GM19193 (cell line): ENCODE data around the gene SASH1.

Source experiments
- POLR2A ChIP-seq: IDR thresholded peaks from 4 replicates; pipeline ENCODE4 v1.6.1; 2011; ENCODE audit not compliant: insufficient read depth, insufficient read length; ENCODE audit errors: extremely low read depth

SASH1 gene

DNA sequence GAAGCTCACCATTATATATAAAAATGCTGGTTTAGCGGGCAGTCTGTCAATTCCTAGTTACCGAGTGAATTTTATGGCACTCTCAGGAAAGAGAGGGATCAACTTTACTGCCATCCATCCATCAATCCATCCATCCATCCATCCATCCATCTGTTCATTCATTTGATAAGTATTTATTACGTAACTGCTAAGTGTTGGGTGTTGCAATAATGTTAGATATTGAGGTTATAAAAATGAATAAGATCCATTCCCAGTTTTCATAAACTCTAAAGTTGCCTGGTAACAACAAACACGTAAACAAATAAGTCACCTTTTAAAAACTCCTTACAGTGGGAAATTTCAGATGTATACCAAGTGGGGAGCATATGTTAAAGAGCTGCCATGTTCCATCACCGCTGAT lies 36.8 kb downstream of the SASH1 start:
- TF ChIP-seq POLR2A, result no peak

DNA sequence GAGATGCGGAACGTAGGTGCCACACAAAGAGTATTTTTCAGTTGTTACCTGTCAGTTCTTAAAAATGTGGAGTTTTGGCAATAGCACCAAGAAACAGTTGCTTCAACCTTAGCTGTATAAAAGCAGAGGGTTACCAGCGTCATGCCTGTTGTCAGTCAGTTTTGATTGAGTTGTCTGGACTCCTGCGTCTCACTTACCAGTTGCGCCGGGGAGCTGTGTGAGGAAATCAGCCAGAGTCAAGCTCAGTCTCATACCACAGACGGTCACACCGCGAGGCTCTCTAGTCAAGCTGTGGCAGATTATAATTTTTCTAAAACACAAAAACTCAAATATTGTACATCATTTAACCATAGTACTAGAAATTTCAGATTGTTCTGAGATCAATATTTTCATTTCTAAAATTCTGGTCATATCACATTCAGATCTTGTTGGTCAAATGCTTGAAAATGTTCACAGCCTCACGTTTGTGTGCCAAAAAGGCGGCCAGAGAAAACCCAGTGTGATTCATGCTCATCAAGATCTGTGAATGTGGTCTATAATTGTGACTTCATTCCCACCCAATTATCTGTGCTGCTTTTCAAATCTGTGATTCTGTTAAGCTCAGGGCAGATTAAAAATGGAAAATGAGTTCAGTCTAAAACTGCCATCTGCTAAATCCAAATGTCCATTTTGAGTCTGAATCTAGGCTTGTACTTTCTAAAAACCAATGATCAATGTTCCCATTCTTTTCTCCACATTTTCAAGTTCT lies 37.5 kb downstream of the SASH1 start:
- no peak for TF ChIP-seq POLR2A

DNA sequence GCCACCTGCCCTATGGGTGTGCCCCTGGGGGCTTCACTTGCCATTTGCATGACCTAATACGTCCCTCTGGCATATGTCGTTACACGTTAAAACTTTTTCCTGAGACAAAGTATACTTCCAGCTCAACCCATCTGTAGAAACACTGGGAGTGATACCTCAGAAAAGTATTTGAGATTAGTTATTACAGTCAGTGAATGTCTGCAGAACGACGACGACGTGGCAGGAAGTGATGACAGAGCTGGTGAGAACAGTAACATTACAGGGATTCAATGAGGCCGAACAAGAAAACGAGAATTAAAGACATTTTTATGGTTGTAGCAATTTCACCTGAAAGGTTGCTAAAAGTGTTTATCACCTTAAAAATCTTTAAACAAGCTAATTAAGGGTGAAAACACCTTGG lies 40.2 kb downstream of the SASH1 start:
- TF ChIP-seq POLR2A, result no peak

DNA sequence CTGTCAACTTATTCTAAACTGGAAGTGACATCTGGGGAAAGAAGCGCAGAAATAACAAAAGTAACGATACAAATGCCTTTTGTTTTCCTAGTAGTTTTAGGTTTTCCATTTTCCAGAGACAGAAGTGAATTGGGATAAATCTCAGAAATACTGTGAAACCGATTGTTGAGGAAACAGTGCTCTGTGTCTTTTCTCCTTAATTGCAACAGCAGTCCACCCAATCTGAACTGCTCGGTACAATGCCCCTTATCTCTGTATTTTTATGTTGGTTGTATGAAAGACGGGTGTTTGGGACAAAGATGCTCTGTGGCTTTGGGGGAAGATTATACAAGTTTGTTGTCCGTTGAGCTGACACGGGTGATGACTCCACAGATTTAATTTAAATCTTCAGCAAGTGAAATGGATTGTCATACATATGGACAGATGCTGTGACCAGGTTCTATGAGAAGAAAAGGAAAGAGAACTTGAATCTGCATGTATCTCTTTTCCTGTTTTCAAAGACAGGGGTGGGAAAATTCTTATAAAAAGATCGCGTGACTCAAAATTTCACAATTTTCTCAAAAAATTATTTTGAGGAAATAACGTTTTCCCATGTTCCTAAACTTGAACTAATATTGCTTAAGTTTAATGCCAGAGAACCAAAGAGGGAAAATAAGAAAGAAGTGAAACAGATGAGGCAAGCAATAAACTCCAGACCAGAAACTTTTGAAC lies 41.2 kb downstream of the SASH1 start:
- no peak for TF ChIP-seq POLR2A

DNA sequence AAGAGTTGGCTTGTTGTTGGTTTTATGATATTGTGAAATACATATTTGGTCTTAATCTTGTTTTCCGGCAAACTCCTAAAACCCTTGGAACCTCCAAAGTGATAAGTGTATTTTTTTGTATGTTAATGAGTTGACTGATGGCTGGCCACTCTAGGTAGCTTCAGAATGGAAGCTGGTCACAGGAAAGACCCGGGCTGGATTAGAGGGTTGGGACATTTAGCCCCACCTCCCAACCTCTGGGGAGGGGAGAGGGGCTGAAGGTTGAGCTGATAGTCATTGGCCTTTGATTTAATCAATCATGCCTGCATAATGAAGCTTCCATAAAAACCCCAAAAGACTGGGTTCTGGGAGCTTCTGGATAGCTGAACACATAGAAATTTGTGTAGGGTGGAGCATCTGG lies 42.7 kb downstream of the SASH1 start:
- no peak for TF ChIP-seq POLR2A

DNA sequence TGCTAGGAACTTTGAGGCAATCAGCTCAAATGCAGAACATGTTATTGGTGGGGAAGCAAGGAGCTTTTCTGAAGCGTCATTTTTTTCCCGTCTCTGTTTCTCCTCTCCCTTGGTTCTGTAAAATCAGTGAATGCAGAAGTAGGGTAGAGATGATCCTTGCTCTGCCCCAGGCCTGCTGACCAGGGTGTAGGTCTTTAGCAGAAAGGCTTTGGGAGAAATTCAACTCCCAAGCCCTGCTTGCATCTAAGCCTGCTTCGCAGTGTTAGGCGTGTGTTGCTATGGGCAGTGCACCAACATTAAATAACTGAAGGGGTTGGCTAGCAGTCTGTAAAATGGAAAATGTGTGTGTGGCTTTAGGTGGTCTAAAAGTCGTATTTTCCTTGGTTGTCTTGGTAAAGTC lies 45.9 kb downstream of the SASH1 start:
- TF ChIP-seq POLR2A, result no peak

DNA sequence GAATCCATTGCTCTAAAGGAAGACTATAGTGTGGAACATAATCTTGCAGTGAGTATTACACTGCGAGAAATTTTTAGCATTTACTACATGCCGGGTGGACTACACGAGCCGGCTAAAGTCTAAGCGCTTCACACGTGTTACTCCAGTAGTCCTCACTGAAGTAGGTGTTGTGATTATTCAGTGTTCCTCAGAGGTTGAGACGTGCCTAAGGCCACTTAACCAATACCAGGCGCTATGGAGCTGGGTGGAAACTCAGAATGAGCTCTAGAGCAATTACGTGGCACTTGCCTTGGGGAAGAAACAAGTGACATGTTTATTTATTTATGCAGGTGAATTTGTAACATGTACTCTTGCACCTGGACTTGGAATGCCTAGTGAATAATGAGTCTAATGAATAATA lies 46.4 kb downstream of the SASH1 start:
- TF ChIP-seq POLR2A, result no peak

DNA sequence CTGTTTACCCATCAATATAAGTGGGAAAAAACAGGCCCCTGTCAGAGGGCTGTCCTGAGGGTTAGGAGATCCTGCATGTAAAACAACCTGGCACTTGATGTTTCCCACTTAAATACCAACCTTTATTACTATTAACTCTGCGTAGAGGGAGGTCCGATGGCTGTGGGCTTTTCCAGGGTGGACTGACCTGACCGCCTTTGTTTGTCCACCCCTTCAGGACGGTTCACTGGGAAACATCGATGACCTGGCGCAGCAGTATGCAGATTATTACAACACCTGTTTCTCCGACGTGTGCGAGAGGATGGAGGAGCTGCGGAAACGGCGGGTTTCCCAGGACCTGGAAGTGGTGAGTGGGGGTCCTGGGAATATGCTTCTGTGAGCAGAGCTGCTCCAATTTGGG lies 47.3 kb downstream of the SASH1 start:
- no peak for TF ChIP-seq POLR2A

DNA sequence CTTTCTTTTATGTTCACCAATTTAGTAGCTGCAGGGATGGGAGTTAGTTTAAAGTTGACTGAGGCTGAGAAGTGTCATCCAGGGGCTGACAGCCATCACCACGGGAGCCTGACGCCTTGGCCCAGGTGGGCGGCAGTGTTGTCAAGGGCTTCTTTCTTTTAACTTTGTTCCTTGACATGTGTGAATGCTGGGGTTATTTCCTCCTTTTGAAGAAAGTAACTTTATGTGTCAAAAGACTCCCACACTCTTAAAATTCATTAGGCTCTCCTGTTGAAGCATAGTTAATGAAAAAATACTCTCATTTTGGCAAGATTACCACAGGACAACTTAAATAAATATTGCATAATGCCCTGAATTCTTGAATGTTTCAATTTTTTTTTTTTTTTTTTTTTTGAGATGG lies 50.0 kb downstream of the SASH1 start:
- TF ChIP-seq POLR2A, result no peak

DNA sequence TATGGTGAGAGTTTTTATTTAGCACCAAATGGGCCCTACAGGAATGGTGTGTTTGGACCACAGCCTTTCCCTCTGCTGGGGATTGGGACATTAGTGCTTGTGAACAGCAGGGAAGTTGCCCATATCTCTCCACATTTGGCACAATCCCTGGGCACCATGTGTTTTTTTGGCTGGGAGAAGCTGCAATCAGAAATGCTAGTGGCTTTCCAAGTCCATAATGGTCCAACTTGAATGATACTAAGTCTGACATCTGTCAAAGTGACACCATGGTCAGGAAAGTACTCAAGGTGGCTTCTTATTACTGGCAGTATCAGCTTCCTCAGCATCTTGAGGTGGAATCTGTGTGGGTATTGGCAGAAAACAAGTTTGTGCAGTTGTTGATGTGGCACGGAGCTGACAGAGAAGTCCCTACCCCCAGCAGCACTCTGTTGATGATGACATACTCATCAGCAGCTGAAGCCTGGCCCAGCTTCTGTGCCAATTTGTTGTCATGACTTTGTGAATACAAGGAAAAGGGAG lies 53.0 kb downstream of the SASH1 start:
- TF ChIP-seq POLR2A, result no peak

DNA sequence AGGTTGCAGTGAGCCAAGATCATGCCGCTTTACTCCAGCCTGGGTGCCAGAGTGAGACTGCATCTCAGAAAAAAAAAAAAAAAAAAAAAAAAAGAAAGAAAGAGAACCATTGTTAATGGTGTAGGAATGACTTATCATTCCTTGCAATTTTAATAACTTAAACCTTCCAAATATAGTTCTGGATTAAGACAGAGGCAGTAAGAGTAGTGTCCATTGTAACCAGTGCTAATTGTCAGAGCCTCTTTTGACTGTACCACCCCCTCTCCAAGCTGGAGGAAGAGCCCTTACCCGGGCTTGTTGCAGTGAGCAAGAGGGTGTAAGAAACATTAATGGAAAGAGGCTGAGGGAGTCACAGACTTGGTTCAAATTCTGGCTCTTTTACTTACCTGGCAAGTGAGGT lies 53.8 kb downstream of the SASH1 start:
- TF ChIP-seq POLR2A, result no peak

DNA sequence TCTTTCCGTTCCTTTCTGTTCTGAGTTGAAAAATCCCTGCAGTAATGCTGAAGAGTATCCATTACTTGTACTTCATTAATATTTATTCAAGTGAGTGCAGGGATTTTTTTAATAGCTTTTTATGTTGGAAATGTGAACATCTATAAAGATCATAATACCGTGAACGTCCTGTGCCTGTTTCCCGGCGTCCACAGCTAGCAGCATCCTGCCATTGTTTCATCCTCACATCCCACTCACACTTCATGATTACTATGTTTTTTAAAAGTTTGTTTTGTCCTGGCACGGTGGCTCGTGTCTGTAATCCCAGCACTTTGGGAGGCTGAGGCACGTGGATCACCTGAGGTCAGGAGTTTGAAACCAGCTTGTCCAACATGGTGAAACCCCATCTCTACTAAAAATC lies 54.3 kb downstream of the SASH1 start:
- no peak for TF ChIP-seq POLR2A

DNA sequence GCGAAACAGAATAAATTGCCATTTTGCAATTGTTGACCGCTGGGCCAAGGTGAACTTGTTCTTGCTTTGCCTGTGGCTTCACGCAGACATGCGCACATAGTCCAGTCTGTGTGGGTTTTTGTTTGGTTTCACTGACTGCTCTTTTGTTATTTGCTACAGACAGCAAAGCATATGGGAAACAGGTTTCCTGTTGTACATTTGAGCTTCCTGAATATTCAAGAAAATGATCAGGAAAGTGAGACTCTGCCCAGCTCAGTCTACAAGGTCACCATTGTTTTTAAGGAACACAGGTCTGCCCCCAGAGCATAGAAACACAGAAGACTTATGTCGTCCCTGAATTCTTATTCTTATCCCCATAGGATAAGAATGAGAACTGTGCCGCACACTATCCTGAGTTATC lies 55.6 kb downstream of the SASH1 start:
- TF ChIP-seq POLR2A, result no peak

DNA sequence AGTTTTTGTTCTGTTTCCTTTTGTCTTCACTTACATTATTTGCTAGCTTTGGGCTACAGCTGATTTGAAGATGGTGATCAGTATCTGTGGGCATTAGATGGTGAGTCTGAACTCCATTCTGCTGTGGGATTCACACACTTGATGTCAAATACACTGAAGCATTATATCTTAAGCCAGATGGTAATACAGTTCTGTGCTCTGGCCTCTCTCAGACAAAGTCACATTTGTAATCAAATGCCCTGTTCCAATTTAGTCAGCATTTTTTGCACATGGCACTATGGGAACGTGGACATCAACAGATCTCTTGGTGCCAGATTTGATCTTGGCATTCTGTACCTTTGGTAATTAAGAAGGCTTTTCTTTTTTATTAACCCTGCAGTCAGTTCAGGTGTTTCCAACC lies 56.0 kb downstream of the SASH1 start:
- no peak for TF ChIP-seq POLR2A

DNA sequence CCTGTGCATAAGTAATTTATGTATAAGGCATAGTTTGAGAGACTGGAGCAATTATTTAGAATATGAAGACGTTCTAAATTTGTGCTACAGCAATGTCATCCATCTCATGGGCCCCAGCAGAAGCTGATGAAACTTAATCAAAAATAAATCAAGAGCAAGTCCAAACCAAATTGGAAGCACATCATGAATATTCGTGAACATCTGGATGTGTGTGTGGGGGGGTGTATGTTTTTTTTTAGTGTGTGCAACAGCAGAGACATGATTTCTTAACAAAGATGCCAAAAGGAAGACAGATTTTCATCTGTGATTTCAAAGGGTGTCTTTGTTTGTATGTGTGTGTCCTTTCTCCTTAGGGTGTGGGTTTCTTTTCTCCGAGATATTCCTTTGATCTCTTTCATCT lies 58.9 kb downstream of the SASH1 start:
- TF ChIP-seq POLR2A, result no peak

DNA sequence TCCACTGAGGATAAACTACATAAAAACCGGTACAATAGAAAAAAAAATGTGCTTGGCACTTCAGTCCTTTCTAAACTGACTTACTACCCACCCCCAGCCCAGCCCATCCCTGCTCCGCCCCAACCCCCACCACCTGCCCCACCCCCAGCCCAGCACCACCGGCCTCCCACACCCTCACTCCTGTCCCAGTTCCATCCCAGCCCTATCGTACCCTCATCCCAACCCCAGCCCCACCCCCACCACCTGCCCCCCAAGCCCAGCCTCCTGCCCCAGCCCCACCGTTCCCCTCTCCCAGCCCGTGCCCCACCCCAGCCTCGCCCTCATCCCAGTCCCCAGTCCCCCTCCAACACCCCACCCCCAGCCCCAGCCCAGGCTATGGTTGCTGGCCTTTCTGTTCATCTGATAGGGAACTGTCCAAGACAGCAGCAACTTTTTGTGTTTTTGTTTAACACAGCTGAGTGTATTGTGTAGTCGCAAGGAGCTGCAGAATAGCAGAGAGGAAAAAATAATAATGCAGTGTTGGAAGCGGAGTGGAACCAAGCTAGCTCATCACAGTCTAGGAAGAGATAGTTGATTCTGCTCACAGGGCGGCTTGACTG lies 61.9 kb downstream of the SASH1 start:
- no peak for TF ChIP-seq POLR2A
